DMS153 (cell line): ENCODE measurements around the gene ZBTB33.

Experiments
- DNase-seq: peaks from one replicate; lab custom pipeline; 2025; lab: John Stamatoyannopoulos, UW

The ZBTB33 gene

GRCh38 chrX:120305531-120306141 lies 55.0 kb downstream of the ZBTB33 start:
- no peak for DNase-seq

- DNase-seq = no peak
Observed at GRCh38 chrX:120306630-120307029, 56.0 kb downstream of the ZBTB33 start.
